GM19468 (cell line): Measurements from ENCODE around the gene RAET1G.
"Not testable (repeated sequence)": the region's sequence is repeated elsewhere in the genome, so short reads cannot be mapped to it uniquely, and the experiment has no call there.

Experiments
- ATAC-seq: cut with Tn5 transposase; IDR thresholded peaks from one replicate; pipeline ENCODE4 v1.9.1; 2021; ENCODE audit warnings: mild to moderate bottlenecking, moderate library complexity, moderate number of reproducible peaks; ENCODE audit not compliant: unreplicated experiment; ENCODE audit errors: extremely low read depth

RAET1G gene, protein sequence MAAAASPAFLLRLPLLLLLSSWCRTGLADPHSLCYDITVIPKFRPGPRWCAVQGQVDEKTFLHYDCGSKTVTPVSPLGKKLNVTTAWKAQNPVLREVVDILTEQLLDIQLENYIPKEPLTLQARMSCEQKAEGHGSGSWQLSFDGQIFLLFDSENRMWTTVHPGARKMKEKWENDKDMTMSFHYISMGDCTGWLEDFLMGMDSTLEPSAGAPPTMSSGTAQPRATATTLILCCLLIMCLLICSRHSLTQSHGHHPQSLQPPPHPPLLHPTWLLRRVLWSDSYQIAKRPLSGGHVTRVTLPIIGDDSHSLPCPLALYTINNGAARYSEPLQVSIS

DNA sequence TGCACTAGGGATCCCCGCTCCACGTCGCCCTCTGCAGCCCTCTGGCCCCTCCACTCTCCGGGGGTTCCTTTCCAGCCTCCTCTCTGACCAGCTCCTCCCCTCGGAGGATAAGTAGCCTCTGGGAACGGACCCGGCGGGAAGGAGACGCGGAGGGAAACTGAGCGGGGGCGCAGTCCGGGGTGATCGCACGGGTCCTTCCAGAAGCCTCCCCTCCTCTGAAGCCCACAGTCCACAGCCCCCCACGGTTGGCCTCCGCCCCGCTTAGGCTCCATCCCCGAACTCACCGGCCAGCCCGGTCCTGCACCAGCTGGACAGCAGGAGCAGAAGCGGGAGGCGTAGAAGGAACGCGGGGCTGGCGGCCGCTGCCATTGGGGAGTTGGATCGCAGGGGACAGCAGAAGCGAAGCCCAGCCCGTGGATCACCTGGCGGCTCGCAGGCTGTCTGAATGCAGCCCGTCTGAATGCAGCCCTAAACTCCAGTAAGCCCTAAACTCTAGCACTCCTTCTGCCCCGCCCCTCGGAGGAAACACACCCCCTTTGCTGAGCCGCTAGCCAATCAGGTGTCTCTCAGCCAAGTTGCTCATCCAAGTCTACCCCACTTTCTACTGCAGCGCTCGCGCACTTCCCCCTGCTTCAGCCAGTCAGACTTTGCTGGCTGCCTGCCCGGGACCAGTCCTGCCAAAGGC lies at the start of gene RAET1G:
Gene RAET1G, minus strand, starts transcription at position 480 of the 685 bp plus-strand sequence. Its CDS starts 111 bp downstream, at position 369.
- ATAC-seq = no peak

DNA sequence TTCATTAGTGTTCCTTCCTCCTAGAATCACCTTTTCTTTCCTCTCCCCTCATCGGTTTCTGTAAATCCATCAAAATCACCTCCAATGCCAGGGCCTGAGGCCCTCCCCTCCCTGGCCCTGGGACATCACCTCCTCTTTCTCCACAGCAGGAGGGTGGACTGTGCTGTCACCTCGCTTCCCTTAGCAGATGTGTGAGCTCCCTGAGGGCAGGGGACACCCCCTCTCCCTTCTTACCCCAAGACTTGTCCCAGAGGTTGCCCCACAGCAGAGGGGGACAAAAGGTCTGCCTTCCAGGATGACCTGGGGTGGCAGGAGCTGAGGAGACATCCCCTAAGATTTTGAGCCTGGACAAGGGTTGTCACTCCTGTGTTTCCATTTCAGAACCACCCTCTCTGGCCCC lies 46.7 kb upstream of the RAET1G start:
- ATAC-seq = no peak

DNA sequence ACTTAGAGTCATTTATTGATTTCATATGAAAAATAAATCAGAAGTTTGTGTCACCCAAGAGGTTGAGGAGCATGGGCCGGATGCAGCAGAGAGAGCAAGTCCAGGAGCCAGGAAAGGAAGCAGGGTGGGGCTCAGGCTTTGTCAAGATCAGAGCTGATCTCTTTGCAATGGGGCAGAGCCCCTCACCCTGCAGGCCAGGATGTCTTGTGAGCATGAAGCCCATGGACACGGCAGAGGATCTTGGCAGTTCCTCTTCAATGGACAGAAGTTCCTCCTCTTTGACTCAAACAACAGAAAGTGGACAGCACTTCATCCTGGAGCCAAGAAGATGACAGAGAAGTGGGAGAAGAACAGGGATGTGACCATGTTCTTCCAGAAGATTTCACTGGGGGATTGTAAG lies 46.0 kb upstream of the RAET1G start:
- not testable (repeated sequence) for ATAC-seq

DNA sequence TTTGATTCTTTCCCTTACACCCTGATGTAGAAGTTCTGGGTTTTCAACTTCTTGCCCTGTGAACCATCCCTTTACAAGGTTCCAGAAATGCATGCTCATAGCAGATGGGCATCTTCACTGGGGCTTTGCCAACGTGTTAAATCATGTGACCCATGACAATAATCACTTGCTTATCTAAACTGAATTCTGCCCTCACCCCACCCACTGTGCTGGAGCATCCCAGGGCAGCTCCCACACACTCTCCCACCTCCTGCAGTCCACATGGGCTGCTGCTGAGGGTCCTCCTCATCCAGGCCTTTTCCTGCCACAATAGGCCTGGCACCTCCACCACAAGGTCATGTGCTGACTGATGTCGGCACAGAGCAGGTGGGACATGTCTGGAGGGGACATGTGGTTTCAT lies 45.1 kb upstream of the RAET1G start:
- not testable (repeated sequence) for ATAC-seq

DNA sequence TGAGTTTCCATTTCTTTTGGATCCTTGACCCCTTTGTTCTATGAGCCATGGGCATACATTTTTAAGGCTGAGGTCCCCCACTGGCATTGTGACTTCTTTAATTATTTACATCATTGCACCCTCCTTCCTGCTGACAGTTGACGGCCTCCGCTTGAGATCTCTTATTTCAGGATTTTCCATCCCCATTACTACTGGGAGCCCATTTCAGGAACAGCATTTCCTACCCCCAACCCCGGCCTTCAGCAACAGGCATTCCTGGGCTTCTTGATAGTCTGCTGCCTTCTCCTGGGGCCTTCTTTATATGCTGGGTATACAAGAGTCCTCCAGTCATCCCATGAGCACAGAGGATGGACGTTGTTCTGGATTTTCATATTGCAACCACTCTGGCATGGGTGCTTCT lies 44.7 kb upstream of the RAET1G start:
- ATAC-seq = no peak

DNA sequence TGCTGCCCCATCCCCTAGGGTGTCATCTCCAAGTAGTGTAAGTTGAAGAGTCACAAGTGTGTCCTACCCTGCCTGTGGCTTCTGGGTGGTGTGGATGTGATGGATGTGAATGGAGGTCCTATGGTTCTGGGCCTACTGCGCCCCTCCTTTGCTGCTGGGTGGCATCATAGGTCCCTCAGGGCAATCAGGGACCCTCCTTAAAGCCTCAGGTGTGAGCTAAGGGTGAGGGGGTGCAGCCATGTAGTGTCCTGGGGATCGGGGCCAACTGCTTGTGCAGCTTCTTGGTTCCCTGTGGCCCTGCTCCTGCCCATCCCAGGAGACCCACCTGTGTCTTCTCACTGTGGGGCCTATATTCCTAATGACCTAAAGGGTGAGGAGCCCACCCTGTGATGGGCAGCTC lies 43.4 kb upstream of the RAET1G start:
- not testable (repeated sequence) for ATAC-seq

DNA sequence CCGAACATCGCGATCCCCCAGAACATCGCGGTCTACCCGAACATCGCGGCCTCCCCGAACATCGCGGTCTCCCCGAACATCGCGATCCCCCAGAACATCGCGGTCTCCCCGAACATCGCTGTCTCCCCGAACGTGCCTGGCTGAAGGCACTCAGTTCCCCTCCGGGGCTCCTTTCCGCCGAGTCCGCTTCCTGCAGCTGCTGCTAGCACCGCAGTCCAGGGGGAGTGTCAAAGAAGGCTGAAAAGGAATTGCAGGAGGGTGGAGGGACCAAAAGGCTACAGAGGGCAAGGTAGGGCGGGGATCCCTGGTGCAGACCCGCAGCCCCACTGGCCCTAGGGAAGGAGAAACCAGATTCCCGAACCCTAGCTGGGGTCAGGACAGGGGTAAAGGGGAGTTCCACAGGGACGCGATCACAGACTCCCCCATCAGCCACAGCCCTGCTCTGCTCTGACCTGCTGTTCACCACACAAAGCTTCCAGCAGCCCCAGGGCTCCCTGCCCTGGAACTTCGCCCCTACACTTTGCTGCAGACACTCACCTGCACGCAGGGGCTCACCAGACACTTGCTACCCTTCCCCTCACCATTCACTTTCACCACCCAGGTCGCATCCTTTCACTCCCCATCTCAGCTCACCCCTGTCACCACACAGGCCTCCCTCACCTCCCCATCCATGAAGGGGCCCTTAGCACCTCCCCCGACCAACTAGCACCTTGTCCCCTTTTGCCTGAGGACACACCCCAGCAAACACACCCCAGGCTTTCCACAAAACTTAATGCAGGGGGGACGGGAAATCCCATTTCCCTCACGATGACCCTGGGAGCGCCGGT lies 42.5 kb upstream of the RAET1G start:
- no peak for ATAC-seq

DNA sequence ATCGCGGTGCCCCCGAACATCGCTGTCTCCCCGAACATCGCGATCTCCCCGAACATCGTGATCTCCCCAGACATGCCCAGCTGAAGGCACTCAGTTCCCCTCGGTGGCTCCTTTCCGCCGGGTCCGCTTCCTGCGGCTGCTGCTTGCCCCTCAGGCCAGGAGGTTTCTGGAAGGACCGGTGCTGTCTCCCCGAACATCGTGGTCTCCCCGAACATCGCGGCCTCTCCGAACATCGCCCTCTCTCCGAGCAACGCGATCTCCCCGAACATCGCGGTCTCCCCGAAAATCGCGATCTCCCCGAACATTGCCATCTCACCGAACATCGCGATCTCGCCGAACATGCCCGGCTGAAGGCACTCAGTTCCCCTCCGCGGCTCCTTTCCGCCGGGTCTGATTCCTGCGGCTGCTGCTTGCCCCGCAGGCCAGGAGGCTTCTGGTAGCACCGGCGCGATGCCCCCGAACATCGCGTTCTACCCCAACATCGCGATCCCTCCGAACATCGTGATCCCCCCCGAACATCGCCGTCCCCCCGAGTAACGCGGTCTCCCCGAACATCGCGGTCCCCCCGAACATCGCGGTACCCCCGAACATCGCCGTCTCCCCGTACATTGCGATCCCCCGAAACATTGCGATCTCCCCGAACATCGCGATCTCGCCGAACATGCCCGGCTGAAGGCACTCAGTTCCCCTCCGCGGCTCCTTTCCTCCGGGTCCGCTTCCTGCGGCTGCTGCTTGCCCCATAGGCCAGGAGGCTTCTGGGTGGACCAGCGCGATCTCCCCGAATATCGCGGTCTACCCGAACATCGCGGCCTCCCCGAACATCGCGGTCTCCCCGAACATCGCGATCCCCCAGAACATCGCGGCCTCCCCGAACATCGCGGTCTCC lies 41.6 kb upstream of the RAET1G start:
- no peak for ATAC-seq

DNA sequence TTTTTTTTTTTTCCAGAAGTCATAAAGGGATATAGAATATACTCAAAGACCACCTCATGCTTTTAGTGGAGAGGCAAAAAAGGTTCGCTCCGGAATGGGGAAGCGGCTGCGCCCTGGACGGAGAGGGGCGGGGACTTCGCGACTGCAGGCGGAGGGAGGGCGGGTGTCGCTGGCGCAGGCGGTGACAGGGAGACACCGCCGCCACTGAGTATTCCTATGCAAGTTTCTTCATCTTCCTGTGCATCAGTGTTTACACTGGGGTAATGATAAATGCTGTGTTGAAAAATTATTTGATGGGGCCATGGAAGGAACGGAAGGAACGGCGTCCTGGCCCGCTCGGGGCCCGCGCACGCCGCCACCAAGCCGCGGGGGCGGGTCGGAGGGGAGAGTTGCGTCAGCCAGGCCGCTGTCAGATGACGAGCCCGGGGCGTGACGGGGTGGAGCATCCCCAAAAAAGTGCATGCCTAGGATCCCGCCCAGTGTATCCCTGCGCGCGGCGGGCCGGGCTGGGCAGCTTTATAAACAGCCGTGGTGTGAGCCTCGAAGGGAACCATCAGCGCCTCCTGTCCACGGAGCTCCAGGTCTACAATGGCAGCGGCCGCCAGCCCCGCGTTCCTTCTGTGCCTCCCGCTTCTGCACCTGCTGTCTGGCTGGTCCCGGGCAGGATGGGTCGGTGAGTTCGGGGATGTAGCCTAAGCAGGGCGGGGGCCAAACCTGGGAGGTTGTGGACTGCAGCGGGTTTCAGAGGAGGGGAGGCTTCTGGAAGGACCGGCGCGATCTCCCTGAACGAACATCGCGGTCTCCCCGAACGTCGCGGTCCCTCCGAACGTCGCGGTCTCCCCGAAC lies 40.8 kb upstream of the RAET1G start, which contains the start of gene ULBP1:
Gene ULBP1, plus strand, starts transcription at position 482 of the 846 bp plus-strand sequence. Its CDS starts 107 bp downstream, at position 589.
- ATAC-seq = no peak

DNA sequence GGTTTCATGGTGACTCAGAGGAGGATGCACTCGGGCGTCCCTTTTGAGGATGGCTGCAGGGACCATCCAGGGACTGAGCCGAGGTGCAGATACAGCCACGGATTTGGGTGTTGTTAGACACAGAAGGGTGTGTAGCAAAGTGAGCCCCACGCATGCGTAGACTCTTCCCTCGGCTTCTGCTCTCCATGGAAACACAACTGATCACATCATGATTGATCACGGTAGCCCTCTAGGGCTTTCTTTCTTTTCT lies 40.2 kb upstream of the RAET1G start:
- no peak for ATAC-seq

DNA sequence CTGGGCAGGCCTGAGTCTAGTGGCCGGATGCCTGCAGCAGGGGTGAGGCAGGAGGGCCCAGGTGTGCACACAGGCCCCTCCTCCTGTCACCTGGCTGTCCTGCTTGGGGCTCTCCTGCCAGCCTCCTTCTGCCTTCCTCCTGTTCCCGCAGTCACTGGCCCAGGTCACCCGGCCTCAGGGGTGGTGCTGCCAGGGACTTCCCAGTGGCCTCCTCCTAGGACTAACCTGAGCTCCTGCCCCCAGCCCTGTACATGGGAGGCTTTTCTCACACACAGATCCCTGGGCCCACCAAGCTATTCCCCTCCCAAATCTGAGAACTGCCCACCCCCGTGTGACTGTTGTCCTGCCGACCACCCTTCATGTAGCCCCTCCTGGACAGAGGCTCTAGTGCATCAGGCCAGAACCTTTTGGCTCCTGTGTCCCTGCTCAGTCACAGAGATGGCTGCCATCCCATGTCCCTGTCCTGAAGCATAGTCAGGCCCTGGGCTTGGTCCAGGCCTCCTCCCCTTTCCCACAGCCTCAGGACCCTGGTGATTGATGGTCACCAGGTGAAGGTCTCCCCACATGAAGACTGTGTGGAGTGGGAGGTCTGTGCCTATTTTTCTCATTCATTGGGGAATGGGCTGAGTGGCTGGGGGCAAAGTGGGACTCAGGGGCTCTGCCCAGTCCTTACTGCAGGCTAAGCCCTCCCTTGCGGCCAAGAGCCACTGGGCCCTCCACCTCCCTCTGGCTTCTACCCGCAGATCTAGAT lies 39.7 kb upstream of the RAET1G start:
- ATAC-seq = no peak

DNA sequence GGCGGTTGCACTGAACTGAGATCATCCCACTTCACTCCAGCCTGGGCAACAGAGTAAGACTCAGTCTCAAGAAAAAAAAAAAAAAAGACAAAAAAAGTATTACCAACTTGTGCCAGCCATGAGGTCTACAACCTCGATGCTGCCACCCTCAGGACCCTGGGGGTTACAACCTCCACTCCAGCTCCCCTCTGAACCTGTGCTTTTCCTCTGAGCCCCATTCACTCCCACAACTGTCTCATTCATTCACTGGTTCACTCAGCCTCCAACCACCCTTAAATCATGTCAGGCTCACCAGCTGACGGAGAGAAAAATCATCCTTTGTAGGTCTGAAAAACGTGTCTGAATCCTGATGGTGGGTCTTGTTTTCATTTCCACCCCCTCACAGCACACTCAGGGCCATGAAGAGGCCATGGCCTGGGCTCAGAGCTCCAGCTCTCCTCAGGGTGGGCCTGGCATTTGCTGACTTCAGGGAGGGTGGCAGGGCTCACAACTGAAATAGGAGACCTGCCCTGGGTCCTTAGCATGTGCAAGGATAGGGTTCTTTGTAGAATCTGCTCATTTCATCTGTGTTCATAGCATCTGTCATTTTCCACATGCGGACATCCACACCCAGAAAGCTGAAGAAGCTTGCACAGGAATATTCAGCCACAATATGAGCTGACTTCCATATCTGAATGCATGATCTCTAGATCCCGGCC lies 39.0 kb upstream of the RAET1G start:
- ATAC-seq = no peak

DNA sequence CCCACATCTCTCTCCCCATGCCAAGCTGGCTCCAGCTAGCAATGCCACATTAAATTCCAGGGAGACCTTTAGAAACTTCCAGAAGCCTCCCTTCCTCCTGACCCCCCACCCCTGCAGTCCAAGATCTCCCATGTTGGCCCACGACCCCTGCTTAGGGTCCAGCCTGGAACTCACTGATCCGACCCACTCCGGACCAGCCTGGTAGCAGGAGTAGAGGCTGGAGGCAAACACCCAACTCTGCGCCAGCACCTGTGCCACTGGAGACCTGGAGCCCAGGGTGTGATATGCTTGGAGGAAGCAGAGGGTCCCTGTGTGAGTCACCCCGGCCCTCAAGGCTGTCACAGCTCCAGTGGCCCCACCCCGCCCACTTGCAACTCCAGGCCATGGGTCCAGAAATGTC lies 37.6 kb upstream of the RAET1G start:
- ATAC-seq = no peak

DNA sequence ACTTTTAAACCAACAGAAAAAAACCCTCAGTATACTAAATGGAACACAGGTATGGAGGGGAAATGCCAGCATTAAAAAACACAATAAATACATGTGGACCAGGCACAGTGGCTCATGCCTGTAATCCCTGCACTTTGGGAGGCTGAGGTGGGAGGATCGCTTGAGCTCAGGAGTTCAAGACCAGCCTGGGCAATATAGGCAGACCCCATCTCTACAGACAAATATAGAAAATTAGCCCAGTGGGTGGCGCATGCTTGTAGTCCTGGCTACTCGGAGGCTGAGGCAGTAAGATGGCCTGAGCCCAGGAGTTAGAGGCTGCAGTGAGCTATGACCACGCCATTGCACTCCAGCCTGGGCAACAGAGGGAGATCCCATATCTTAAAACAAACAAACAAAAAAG lies 36.9 kb upstream of the RAET1G start:
- ATAC-seq = not testable (repeated sequence)

DNA sequence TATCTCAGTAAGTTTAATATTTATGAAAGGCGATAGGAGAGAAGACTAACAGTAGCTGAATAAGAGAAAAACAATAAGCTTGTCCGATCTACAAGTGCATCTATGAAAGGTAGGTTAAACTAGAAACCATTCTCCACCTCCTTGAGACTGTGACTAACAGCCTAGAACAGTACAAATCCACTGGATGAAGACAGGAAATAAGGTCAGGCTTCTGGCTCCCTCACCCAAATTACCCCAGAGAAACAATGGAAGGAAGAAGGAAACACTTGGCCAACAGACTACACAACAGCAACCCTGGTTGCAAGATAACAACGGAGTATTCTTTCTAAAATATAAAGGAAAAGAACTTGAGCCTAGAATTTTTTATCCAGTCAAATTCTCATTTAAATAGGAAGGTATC lies 35.2 kb upstream of the RAET1G start:
- ATAC-seq = not testable (repeated sequence)

DNA sequence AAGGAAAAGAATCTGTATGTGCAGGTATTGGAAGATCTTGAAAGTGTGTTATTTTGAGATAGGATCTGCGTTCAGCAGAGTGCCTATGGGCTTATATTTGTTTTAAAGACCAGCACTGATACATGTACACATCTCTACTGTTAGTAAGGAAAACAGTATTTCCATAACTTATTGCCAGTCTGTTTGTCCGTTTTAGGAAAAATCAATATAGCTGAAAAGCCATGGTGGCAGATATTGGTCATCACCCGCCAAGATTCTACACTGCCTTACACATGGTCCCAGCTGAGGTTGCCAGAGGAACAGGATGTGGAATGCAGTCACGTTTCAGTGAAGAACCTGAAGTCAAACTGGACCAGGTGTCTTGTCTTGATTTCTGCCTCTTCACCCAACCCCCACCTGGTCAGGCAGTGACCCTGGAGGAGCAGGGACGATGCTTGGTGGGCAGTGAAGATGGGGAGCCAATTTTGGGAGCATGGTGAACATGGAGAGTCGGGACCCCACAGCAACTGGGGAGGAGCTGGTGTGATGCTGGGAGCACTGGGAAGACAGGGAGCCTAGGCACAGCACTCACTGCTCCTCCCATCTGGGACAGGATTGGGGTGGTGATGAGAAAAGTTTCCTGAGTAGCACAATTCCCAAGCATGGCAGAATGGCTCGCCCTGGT lies 32.9 kb upstream of the RAET1G start:
- ATAC-seq = not testable (repeated sequence)

DNA sequence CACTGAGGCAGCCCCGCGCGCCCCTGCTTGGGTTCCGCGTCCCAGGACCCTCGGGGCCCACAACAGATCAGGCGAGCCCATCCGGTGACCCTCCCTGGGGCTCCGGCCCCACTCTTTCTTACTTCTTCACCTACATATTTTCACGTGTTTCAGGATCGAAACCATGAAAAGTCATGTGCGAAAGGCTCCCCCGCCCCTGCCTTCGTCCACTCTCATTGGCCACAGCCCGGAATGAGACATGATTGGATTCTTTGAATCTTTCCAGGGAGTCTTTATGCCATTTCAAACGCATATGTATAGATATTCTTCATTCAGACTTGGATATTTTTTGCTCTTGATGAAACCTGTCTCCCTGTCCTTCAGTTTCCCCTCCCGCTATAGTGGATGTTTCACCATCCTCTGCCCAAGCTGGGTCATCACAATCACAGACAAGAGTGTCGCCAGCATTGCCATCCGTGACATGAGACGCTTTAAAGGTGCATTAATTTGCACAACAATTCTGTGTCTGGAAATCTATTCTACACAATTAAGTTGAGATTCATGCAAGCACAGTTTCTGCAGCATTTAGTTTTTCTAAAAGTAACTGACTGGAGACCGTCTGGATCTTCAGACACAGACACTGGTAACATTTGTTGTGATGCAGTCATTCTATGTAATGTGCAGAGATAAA lies 32.2 kb upstream of the RAET1G start:
- ATAC-seq = not testable (repeated sequence)
